Subcutaneous abdominal adipose tissue (tissue), 5 donors: ENCODE measurements around the gene CCDC82.

Experiments used
- H3K27ac ChIP-seq: one replicate; pipeline ENCODE4 v1.7.0; 2013; ENCODE audit warnings: low read depth, mild to moderate bottlenecking, inconsistent platforms, low read length, moderate library complexity
- H3K27me3 ChIP-seq, 5 donors: one replicate each; pipeline ENCODE4 v1.7.0; 2013; ENCODE audit warnings: low read length in 5 of 5, inconsistent platforms in 1 of 5; ENCODE audit not compliant: control insufficient read depth in 5 of 5, insufficient read depth in 4 of 5
- H3K36me3 ChIP-seq, 5 donors: one replicate each; pipeline ENCODE4 v1.7.0; 2013; ENCODE audit warnings: low read length in 5 of 5; ENCODE audit not compliant: control insufficient read depth in 5 of 5, insufficient read depth in 5 of 5
- H3K4me1 ChIP-seq, 5 donors: one replicate each; pipeline ENCODE4 v1.7.0; 2013; ENCODE audit warnings: low read length in 5 of 5, mild to moderate bottlenecking in 3 of 5, moderate library complexity in 1 of 5; ENCODE audit not compliant: control insufficient read depth in 5 of 5, insufficient read depth in 5 of 5
- H3K4me3 ChIP-seq, 5 donors: one replicate each; pipeline ENCODE4 v1.7.0; 2013; ENCODE audit warnings: low read length in 5 of 5, low read depth in 1 of 5
- H3K9ac ChIP-seq, 5 donors: one replicate each; pipeline ENCODE4 v1.7.0; 2013; ENCODE audit warnings: low read length in 5 of 5, mild to moderate bottlenecking in 4 of 5, moderate library complexity in 3 of 5
- H3K9me3 ChIP-seq, 5 donors: one replicate each; pipeline ENCODE4 v1.7.0; 2013; ENCODE audit warnings: low read length in 5 of 5; ENCODE audit not compliant: control insufficient read depth in 5 of 5
- donor health status: healthy.
- donor health status: healthy.
- donor health status: healthy.
- donor health status: healthy.
- donor health status: healthy.

Gene CCDC82

GRCh38 chr11:96319898-96320656 lies 69.6 kb downstream of the CCDC82 start:
- Histone ChIP-seq H3K9me3 (no peaks in the 10 kb centered on the region), H3K4me1 (peaks cover 0 to 65% (median 52%) of the 10 kb centered on the region in 5 donors), H3K36me3 (no peaks in the 10 kb centered on the region), H3K27ac (peak overlapping the region; percentile 38), H3K27me3 (no peaks in the 10 kb centered on the region), H3K9ac (no peak overlapping the region), H3K4me3 (no peak overlapping the region)

DNA sequence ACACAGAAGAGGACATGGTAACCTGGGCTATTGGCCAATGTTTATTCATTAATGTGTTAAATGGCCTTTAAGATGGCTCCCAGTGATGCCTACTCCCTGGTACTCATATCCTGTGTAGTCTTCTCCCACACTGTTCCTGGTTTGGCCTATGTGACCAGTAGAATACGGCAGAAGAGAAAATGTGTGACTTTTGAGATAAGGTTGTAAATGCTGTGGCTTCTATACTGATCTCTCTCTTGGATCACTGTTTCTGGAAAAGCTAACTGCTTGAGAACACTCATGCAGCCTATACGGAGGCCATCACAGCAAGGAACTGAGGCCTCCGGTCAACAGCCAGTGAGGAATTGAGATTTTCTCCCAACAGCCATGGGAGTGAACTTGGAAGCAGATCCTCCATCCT lies 70.9 kb downstream of the CCDC82 start:
- no peaks in the 10 kb centered on the region for H3K36me3 ChIP-seq
- H3K27me3 ChIP-seq, result no peaks in the 10 kb centered on the region
- H3K9me3 ChIP-seq, result no peaks in the 10 kb centered on the region
- peaks cover 3 to 70% (median 58%) of the 10 kb centered on the region in 5 donors for H3K4me1 ChIP-seq
- no peak overlapping the region for H3K4me3 ChIP-seq
- no peak overlapping the region for H3K27ac ChIP-seq
- H3K9ac ChIP-seq, result no peak overlapping the region

- no peak overlapping the region for H3K4me3 ChIP-seq
- H3K4me1 ChIP-seq, result peaks cover 4 to 72% (median 63%) of the 10 kb centered on the region in 5 donors
- H3K9me3 ChIP-seq, result no peaks in the 10 kb centered on the region
- no peak overlapping the region for H3K27ac ChIP-seq
- H3K9ac ChIP-seq, result no peak overlapping the region
- no peaks in the 10 kb centered on the region for H3K36me3 ChIP-seq
- no peaks in the 10 kb centered on the region for H3K27me3 ChIP-seq
Observed at GRCh38 chr11:96318399-96318798, 71.3 kb downstream of the CCDC82 start.

GRCh38 chr11:96317985-96318384 lies 71.7 kb downstream of the CCDC82 start:
- Histone ChIP-seq H3K4me1 (peaks cover 4 to 72% (median 64%) of the 10 kb centered on the region in 5 donors), H3K4me3 (no peak overlapping the region), H3K9ac (no peak overlapping the region), H3K36me3 (no peaks in the 10 kb centered on the region), H3K9me3 (no peaks in the 10 kb centered on the region), H3K27ac (no peak overlapping the region), H3K27me3 (no peaks in the 10 kb centered on the region)

GRCh38 chr11:96317571-96317970 lies 72.1 kb downstream of the CCDC82 start:
- Histone ChIP-seq H3K9me3 (no peaks in the 10 kb centered on the region), H3K9ac (no peak overlapping the region), H3K4me1 (peaks cover 4 to 72% (median 66%) of the 10 kb centered on the region in 5 donors), H3K27me3 (no peaks in the 10 kb centered on the region), H3K36me3 (no peaks in the 10 kb centered on the region), H3K27ac (no peak overlapping the region), H3K4me3 (no peak overlapping the region)

DNA sequence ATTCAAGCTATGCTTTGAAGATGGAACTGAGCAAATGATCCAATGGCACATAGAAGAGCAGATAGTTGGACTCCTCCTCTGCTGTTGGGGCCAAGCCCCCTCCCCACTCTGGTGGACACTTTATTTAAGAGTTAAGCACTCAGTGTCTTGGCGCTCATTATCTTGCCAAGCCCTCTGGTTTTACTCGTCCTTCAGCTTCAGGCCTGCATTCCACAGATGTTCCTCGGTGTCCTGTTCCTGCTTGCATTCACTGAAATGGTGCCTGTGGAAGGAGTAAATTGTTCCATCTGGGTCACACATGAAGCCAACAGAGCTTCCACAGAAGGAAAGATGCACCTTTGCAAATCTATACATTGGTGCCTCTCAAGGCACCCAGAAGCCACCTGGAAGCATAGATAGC lies 72.8 kb downstream of the CCDC82 start:
- H3K4me3 ChIP-seq, result no peak overlapping the region
- H3K27me3 ChIP-seq, result no peaks in the 10 kb centered on the region
- H3K4me1 ChIP-seq, result peaks cover 4 to 72% (median 67%) of the 10 kb centered on the region in 5 donors
- H3K36me3 ChIP-seq, result no peaks in the 10 kb centered on the region
- H3K27ac ChIP-seq, result no peak overlapping the region
- H3K9me3 ChIP-seq, result no peaks in the 10 kb centered on the region
- no peak overlapping the region for H3K9ac ChIP-seq

GRCh38 chr11:96315476-96315875 lies 74.2 kb downstream of the CCDC82 start:
- Histone ChIP-seq H3K27me3 (no peaks in the 10 kb centered on the region), H3K36me3 (no peaks in the 10 kb centered on the region), H3K27ac (no peak overlapping the region), H3K9me3 (no peaks in the 10 kb centered on the region), H3K9ac (no peak overlapping the region), H3K4me3 (no peak overlapping the region), H3K4me1 (peaks cover 7 to 70% (median 61%) of the 10 kb centered on the region in 5 donors)

GRCh38 chr11:96314326-96315020 lies 75.2 kb downstream of the CCDC82 start:
- no peak overlapping the region for H3K4me3 ChIP-seq
- no peaks in the 10 kb centered on the region for H3K27me3 ChIP-seq
- H3K36me3 ChIP-seq, result no peaks in the 10 kb centered on the region
- peaks cover 7 to 64% (median 54%) of the 10 kb centered on the region in 5 donors for H3K4me1 ChIP-seq
- H3K9ac ChIP-seq, result peak overlapping the region in 1 of 5 donors; percentile 32
- H3K27ac ChIP-seq, result peak overlapping the region; percentile 66
- no peaks in the 10 kb centered on the region for H3K9me3 ChIP-seq

DNA sequence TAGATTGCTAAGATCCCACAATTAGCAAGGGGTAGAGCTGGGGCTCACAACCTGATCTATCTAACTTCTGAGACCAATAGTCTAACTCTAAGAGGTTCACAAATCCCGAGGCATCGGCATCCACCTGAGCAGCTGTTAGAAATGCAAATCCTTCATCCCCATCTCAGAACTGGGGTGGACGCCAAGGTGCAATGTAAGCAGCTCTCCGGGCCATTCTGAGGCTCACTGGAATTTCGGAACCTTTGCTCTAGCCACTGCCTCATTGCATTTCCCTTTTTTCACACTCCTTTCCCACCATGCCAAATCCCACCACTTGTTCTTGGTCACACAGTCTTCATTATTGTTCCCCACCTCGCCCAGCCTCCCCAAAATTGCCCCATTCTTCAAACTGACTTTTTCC lies 76.5 kb downstream of the CCDC82 start:
- Histone ChIP-seq H3K9me3 (no peaks in the 10 kb centered on the region), H3K4me3 (no peak overlapping the region), H3K27me3 (no peaks in the 10 kb centered on the region), H3K9ac (no peak overlapping the region), H3K4me1 (peaks cover 7 to 62% (median 54%) of the 10 kb centered on the region in 5 donors), H3K27ac (peak overlapping the region; percentile 66), H3K36me3 (no peaks in the 10 kb centered on the region)

GRCh38 chr11:96311120-96311568 lies 78.6 kb downstream of the CCDC82 start:
- H3K27ac ChIP-seq, result peak overlapping the region; percentile 26
- no peaks in the 10 kb centered on the region for H3K36me3 ChIP-seq
- no peaks in the 10 kb centered on the region for H3K27me3 ChIP-seq
- H3K9me3 ChIP-seq, result no peaks in the 10 kb centered on the region
- H3K4me1 ChIP-seq, result peaks cover 12 to 62% (median 54%) of the 10 kb centered on the region in 5 donors
- H3K4me3 ChIP-seq, result no peak overlapping the region
- no peak overlapping the region for H3K9ac ChIP-seq
